Stomach smooth muscle (tissue), 2 donors: ENCODE measurements around the gene WNT5B.

Source experiments
- H3K27ac ChIP-seq: one replicate; pipeline ENCODE4 v1.7.0; 2013; ENCODE audit warnings: mild to moderate bottlenecking, low read length, inconsistent platforms
- H3K27me3 ChIP-seq, 2 donors: one replicate each; pipeline ENCODE4 v1.7.0; 2013; ENCODE audit warnings: low read length in 2 of 2; ENCODE audit not compliant: insufficient read depth in 2 of 2, control insufficient read depth in 1 of 2
- H3K36me3 ChIP-seq, 2 donors: one replicate each; pipeline ENCODE4 v1.7.0; 2013; ENCODE audit warnings: low read length in 2 of 2; ENCODE audit not compliant: control insufficient read depth in 2 of 2, insufficient read depth in 2 of 2
- H3K4me1 ChIP-seq: one replicate; pipeline ENCODE4 v1.7.0; 2013; ENCODE audit warnings: low read length; ENCODE audit not compliant: control insufficient read depth, insufficient read depth
- H3K4me3 ChIP-seq, 2 donors: one replicate each; pipeline ENCODE4 v1.7.0; 2013; ENCODE audit warnings: low read length in 2 of 2
- H3K9ac ChIP-seq, 2 donors: one replicate each; pipeline ENCODE4 v1.7.0; 2013; ENCODE audit warnings: low read length in 2 of 2, mild to moderate bottlenecking in 1 of 2
- H3K9me3 ChIP-seq, 2 donors: one replicate each; pipeline ENCODE4 v1.7.0; 2013; ENCODE audit warnings: low read length in 2 of 2; ENCODE audit not compliant: control insufficient read depth in 2 of 2
- donor health status: healthy.
- donor health status: Pancreatic carcinoma.

The WNT5B gene

DNA sequence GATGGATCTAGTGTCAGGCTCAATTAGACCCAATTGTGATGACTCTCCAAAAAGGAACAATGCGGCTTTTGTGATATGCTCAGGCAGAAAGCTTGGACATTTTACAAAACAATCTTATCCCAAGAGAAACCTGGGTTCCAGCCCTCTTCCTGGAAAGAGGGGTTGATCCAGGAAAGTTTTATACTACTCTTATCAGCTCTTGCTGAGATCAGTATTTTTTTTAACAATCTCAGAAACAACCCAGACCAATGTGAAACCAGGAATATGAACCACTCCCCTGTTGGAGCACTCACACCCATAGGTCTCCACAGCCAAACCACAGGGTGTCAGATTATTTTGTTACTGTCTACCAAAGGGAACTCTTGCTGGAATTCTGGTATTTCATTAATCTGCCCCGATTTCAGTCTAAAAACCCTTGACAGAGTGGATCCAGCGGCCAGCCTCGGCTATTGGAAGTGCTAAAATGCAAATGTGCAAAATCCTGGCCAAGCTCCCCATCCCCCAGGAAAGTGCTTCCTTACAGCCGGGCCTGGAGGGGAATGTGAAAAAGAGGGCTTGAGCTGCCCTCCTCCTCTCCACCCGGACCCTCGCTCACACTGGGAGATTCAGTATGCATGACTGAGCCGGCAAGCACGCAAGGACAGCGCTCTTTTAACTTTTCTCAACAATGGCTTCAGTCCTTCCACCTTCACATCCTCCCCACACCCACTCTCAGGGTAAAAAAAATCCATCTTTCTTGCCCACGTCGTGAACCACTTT is 38.6 kb upstream of the WNT5B start:
- H3K36me3 ChIP-seq, result no peaks in the 10 kb centered on the region
- H3K27ac ChIP-seq, result peak overlapping the region; percentile 24
- no peaks in the 10 kb centered on the region for H3K9me3 ChIP-seq
- peaks cover 40% of the 10 kb centered on the region for H3K4me1 ChIP-seq
- H3K9ac ChIP-seq, result peak overlapping the region in 1 of 2 donors; percentile 21
- no peaks in the 10 kb centered on the region for H3K27me3 ChIP-seq
- H3K4me3 ChIP-seq, result peak overlapping the region; percentile 3 to 67

DNA sequence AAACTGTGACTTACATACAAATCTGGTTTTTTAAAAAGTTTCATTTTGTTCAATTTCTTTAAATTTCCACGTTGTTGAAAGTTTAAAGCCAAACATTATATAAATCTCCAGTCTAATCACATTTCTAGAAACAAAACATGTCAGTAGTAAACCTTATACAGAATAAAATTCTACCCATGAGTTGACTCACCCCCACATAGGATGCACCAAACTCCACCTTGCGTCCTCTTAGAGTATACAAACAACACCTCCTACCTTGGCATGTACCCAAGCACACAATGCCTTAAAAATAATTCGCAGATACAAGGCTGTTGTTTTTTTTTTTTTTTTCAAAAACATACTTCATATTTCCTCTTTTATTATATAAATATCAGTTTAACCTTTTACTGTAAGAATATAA is 38.0 kb upstream of the WNT5B start:
- Histone ChIP-seq H3K4me3 (peak overlapping the region; percentile 3 to 67), H3K36me3 (no peaks in the 10 kb centered on the region), H3K4me1 (peaks cover 43% of the 10 kb centered on the region), H3K9me3 (no peaks in the 10 kb centered on the region), H3K27me3 (no peaks in the 10 kb centered on the region), H3K27ac (no peak overlapping the region), H3K9ac (no peak overlapping the region)

DNA sequence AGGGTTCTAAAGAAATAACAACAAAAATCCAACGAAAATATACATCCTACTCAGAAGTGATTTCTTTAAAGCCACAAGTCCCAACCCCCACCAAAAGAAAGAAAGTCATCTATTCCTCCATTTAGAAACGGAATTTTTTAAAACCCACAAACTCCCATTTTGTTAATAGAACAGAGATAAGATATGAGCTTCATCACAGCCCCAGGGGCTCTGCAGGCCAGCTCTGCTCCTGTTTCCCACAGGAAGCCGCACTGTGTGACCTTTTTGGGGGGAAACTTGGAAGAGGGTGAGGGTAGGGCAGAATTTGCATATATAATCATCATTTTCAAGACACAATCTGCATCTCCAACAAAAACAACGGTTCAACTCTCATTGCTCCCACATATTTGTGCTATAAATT is 37.5 kb upstream of the WNT5B start:
- H3K4me3 ChIP-seq, result peak overlapping the region; percentile 54 to 62
- H3K4me1 ChIP-seq, result peaks cover 41% of the 10 kb centered on the region
- H3K27ac ChIP-seq, result no peak overlapping the region
- no peaks in the 10 kb centered on the region for H3K27me3 ChIP-seq
- H3K36me3 ChIP-seq, result no peaks in the 10 kb centered on the region
- no peak overlapping the region for H3K9ac ChIP-seq
- H3K9me3 ChIP-seq, result no peaks in the 10 kb centered on the region

DNA sequence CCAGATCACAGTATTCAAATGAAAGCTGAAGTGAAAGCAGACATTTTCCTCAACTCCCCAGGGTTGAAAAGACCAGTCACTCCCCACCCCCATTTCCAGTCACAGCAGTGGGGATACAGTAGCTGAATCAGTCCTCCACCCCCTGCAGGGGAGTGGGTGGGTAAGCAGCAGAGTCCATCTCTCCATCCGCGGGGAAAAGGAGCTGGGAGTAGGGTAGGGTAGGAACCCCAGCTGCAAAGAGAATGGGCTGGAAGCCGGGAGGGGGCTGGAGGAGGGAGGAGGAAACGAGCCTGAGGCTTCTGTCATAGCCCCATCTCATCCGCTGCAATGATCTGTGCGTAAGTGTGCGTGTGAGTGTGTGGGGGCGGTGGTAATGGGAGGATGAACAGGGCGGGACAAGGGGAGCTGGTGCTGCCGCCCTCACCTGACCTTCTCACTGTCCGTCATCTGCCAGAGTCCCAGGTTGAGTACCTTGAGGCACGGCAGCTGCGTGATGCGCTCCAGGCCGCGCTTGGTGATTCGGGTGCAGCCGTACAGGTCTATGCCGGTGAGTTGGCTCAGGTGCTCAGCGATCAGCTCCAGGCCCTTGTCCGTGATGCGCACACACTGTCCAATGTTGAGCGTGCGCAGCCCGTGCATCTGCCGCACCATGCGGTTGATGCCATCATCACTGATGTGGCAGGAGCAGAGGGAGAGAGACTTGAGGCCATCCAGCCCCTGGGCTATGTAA is 36.4 kb upstream of the WNT5B start:
- Histone ChIP-seq H3K9me3 (no peaks in the 10 kb centered on the region), H3K9ac (peak overlapping the region; percentile 52 to 58), H3K36me3 (no peaks in the 10 kb centered on the region), H3K27me3 (no peaks in the 10 kb centered on the region), H3K27ac (peak overlapping the region; percentile 55), H3K4me3 (peak overlapping the region; percentile 79 to 91), H3K4me1 (peaks cover 39% of the 10 kb centered on the region)

DNA sequence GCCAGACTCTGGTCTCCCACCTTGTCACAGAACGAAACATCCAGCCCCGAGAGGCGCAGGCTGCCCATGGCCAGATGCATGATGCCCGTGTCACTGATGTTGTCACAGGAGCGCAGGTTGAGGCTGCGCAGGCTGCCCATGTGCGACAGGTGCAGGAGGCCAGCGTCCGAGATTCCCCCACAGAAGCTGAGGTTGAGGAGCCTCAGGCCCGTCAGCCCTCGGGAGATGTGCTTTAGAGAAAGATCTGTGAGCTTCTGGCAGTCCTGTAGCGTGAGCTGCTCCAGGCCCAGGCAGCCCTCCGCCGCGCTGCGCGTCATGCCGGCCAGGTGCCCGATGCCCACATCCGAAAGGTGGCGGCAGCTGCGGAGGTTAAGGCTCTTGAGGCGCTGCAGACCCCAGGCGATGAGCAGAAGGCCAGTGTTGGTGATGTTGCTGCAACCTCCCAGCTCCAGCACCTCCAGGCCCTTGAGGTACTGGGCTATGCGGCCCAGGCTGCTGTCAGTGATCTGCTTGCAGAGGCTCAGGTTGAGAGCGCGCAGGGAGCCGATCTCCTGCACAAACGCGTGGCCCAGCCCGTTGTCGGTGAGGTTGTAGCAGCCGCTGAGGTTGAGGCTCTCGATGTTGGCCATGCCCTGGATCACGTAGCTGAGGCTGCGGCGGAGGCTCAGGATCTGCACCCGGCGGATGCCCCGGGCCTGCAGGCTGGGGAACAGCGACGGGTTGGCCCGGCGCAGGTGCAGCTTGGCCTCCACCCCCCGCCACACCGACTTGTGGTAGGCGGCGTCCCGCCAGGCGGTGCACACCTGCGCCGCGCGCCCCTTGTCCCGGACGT is 35.6 kb upstream of the WNT5B start:
- H3K4me1 ChIP-seq, result peaks cover 37% of the 10 kb centered on the region
- no peaks in the 10 kb centered on the region for H3K9me3 ChIP-seq
- H3K36me3 ChIP-seq, result no peaks in the 10 kb centered on the region
- peak overlapping the region; percentile 79 to 91 for H3K4me3 ChIP-seq
- H3K27me3 ChIP-seq, result no peaks in the 10 kb centered on the region
- peak overlapping the region; percentile 52 to 58 for H3K9ac ChIP-seq
- peak overlapping the region; percentile 55 for H3K27ac ChIP-seq

DNA sequence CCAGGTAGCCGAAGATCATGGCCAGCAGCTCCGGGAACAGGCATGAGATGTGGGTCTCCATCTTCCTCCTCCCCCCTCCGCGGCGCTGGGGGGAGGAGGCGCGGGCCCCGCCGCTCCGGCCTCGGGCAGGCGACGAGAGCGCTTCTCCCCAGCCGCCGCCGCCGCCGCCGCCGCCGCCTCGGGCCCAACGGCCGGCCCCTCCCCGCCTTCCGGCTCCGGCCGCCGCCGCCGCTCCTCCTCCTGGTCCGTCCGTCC is 35.1 kb upstream of the WNT5B start:
- Histone ChIP-seq H3K27me3 (no peaks in the 10 kb centered on the region), H3K4me1 (peaks cover 37% of the 10 kb centered on the region), H3K36me3 (no peaks in the 10 kb centered on the region), H3K27ac (peak overlapping the region; percentile 55), H3K4me3 (peak overlapping the region; percentile 79 to 91), H3K9ac (peak overlapping the region; percentile 52 to 58), H3K9me3 (no peaks in the 10 kb centered on the region)

DNA sequence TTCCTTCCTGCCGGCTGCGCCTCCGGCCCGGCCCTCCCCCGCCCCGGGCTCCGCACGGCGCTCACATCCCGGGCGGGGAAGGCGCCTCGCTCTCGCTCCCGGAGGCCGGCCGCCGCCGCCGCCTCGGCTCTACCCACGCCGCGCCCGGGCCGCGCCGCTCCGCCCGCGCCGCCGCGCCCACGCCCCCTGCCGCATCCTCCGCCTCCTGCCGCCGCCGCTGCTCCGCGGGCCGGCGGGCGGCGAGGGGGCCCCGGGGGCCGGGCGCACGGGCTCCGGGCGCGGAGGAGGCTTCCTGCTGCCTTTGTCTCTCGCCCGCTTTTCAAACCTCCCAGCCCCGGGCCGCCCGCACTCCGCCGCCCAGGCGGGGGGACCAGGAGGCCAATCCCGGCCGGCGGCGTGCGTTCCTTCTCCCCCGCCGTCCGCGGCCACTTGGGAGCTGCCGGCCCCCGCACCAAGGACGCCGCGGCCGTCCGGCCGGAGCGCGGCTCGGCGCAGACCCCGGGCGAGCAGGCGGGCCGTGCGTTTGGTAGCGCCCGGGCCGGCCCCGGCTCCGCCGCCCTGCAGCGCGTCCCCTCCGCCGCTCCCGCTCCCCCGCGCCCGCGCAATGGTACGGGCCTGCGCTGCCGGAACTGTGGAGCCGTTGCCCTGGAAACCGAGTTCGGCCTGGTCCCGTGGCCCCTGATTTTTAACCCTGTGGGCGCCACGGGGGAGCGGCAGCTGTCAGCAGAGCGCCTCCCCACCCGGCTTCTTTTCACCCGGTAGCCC is 34.6 kb upstream of the WNT5B start, which contains the start of gene FBXL14:
Gene FBXL14, minus strand, starts transcription at position 321 of the 765 bp plus-strand sequence. CDS start 515 bp downstream, outside the sequence.
- Histone ChIP-seq H3K9ac (peak within 1 kb of the TSS; percentile 65 to 92), H3K4me3 (peak within 1 kb of the TSS; percentile 79 to 91), H3K27ac (peak within 1 kb of the TSS; percentile 94), H3K27me3 (no peaks in the 10 kb centered on the region), H3K4me1 (peaks cover 37% of the 10 kb centered on the region), H3K36me3 (no peaks in the 10 kb centered on the region), H3K9me3 (no peaks in the 10 kb centered on the region)

DNA sequence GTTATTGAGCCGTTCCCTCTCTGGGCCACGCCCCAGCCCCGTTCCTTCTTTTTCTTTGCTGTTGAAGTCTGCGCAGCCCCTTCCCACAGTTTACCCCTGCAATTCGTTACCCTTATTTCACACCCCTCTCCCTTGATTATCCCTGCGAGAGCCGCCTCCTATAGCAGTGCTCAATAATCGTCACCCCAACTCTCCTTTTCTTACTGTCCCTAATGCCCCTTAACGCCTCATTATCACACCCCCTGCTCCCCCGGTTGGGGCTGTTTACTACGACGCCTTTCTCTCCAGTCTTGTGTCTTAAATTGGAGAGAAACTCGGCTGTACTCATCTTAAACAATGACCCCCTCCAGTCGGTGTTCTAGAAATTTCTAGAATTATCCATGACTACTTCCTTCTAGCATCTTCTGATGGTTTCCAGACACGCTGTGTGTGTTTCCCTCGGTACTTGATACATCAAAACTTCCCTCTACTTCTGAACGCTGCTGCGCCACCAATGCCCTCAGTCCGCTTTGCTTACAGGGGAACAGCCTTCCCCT is 33.9 kb upstream of the WNT5B start:
- Histone ChIP-seq H3K9me3 (no peaks in the 10 kb centered on the region), H3K4me3 (peak overlapping the region; percentile 69 to 91), H3K27ac (peak overlapping the region; percentile 94), H3K4me1 (peaks cover 37% of the 10 kb centered on the region), H3K36me3 (no peaks in the 10 kb centered on the region), H3K9ac (peak overlapping the region; percentile 65 to 92), H3K27me3 (no peaks in the 10 kb centered on the region)

DNA sequence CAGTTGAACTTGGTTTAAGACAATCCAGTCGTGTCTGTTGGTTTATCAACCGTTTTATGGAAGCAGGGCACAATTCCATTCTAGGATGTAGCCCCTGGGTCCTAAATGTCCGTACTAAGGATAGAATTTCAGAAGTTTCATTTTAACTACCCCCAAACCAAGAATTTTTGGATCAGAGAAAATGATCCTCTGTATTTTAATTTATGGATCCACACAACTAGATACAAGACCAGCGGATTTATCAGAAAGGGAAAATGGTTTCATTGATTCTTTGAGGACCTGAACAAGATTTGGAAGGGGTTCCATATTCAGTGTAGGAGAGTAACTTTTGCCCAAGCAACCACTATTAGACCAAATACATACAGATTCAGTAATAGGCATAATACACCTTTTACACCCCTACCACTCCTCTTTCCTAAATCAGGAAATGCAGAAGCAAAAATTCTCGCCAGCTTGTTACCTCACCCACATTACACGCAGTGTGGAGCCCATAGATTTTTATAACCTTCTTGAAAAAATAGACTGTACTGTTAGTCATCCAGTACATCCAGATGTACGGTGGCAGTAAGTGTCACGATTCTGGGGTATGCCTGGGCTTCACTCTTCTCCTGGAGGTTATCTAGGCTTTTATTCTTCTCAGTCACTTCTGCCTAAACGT is 33.2 kb upstream of the WNT5B start:
- Histone ChIP-seq H3K9me3 (no peaks in the 10 kb centered on the region), H3K36me3 (no peaks in the 10 kb centered on the region), H3K4me1 (peaks cover 31% of the 10 kb centered on the region), H3K9ac (peak overlapping the region; percentile 65 to 92), H3K27ac (peak overlapping the region; percentile 94), H3K27me3 (no peaks in the 10 kb centered on the region), H3K4me3 (peak overlapping the region; percentile 69 to 91)
